Chondrocyte (in vitro differentiated cells): ENCODE data around the gene ABHD17A. TPM values are rescaled to one million over a fixed set of nuclear protein-coding genes. Genes with fewer than 3 reads are reported as not detected.

Experiments used
- DNase-seq: peaks from one replicate; pipeline ENCODE4 v3.0.0; 2021; ENCODE audit warnings: mixed read lengths, low spot score
- H3K27ac Mint-ChIP-seq: one replicate; pipeline ENCODE4 v1.8.0; 2021; ENCODE audit warnings: mild to moderate bottlenecking, moderate library complexity, mixed read lengths; ENCODE audit not compliant: unreplicated experiment
- H3K27me3 Mint-ChIP-seq: 2 replicates; pipeline ENCODE4 v1.8.0; 2021; ENCODE audit warnings: low read depth, mixed read lengths
- H3K36me3 Mint-ChIP-seq: 2 replicates; pipeline ENCODE4 v1.8.0; 2021; ENCODE audit warnings: low read depth, mixed read lengths
- H3K4me1 Mint-ChIP-seq: 2 replicates; pipeline ENCODE4 v1.8.0; 2021; ENCODE audit warnings: low read depth, mild to moderate bottlenecking, mixed read lengths
- H3K4me3 Mint-ChIP-seq: one replicate; pipeline ENCODE4 v1.8.0; 2021; ENCODE audit warnings: mild to moderate bottlenecking, moderate library complexity, mixed read lengths; ENCODE audit not compliant: unreplicated experiment
- H3K9me3 Mint-ChIP-seq: 2 replicates; pipeline ENCODE4 v1.8.0; 2021; ENCODE audit warnings: low read depth, mixed read lengths
- total RNA-seq: library from RNA; stranded (reverse); gene quantifications from 3 replicates; pipeline ENCODE4 v1.2.1, GENCODE V29; 2021
- TF ChIP-seq, protein P1 (sequence below): fragments of 200-600 bp; sonication (generic); IDR thresholded peaks from 2 replicates; pipeline ENCODE4 v1.5.0; 2021; ENCODE audit warnings: antibody characterized with exemption, mild to moderate bottlenecking, moderate library complexity

ABHD17A gene
- total RNA-seq, 1 donor from 2014 or later = 54.6 TPM

DNA sequence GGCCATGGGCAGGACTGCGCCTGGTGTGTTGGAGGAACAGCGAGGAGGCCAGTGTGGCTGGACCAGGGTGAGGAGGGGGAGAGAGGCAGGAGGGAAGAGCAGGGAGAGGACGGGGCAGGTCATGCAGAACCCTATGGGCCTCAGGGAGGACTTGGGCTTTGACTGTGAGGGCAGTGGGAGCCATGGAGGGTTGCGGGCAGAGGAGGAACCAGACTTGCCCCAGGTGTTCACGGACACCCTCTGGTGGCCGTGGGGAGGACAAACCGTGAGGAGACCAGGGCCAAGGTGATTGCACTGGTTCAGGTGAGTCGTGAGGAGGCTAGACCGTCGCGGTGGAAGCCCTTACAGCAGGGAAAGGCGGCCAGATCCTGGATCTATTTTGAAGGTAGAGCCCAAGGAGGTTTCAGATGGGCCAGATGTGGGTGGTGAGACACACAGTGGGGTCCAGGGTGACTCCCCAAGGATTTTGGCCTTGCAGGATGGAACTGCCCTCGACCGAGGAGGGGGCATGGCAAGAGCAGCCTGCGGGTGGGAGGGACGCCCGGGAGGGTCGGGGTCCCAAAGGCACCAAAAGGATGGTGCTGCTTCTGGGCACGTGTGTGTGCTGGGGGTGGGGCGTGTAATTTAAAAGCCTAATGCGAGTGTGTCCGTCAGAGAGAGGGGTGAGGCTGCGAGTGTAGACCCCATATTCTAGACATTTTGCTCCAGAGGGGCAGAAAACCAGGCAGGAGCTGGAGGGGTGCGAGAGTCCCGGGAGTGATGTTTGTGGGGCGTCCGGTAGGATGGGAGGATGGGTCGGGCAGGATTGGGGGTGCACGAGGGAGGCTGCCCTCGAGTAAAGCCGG is 34.3 kb downstream of the ABHD17A start:
- Mint-ChIP-seq H3K27me3 (no peaks in the 10 kb centered on the region), H3K27ac (no peak overlapping the region), H3K9me3 (no peaks in the 10 kb centered on the region), H3K36me3 (no peaks in the 10 kb centered on the region), H3K4me3 (no peak overlapping the region), H3K4me1 (peaks cover 34% of the 10 kb centered on the region)
- DNase-seq = no peak
- TF ChIP-seq, protein P1, sequence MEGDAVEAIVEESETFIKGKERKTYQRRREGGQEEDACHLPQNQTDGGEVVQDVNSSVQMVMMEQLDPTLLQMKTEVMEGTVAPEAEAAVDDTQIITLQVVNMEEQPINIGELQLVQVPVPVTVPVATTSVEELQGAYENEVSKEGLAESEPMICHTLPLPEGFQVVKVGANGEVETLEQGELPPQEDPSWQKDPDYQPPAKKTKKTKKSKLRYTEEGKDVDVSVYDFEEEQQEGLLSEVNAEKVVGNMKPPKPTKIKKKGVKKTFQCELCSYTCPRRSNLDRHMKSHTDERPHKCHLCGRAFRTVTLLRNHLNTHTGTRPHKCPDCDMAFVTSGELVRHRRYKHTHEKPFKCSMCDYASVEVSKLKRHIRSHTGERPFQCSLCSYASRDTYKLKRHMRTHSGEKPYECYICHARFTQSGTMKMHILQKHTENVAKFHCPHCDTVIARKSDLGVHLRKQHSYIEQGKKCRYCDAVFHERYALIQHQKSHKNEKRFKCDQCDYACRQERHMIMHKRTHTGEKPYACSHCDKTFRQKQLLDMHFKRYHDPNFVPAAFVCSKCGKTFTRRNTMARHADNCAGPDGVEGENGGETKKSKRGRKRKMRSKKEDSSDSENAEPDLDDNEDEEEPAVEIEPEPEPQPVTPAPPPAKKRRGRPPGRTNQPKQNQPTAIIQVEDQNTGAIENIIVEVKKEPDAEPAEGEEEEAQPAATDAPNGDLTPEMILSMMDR = peak; percentile 22

- no peak overlapping the region for H3K4me3 Mint-ChIP-seq
- H3K9me3 Mint-ChIP-seq = no peaks in the 10 kb centered on the region
- no peak for DNase-seq
- peaks cover 28% of the 10 kb centered on the region for H3K4me1 Mint-ChIP-seq
- no peak overlapping the region for H3K27ac Mint-ChIP-seq
- TF ChIP-seq, protein P1 = no peak
- H3K27me3 Mint-ChIP-seq = no peaks in the 10 kb centered on the region
- no peaks in the 10 kb centered on the region for H3K36me3 Mint-ChIP-seq
These were observed 35.4 kb downstream of the ABHD17A start for GRCh38 chr19:1849886-1850398.

DNA sequence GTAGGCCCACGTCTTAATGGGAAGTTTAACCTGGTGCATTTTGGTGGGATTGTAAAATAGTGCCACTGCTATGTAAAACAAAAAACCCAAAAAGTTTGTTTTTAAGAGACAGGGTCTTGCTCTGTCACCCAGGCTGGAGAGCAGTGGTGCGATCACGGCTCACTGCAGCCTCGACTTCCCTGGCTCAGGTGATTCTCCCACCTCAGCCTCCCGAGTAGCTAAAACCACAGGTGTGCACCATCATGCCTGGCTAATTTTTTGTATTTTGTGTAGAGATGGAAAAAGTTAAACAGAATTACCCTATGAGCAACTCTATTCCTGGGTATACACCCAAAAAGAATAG is 36.2 kb downstream of the ABHD17A start:
- peak overlapping the region; percentile 68 for H3K27ac Mint-ChIP-seq
- no peak overlapping the region for H3K4me3 Mint-ChIP-seq
- H3K36me3 Mint-ChIP-seq = no peaks in the 10 kb centered on the region
- DNase-seq = no peak
- no peaks in the 10 kb centered on the region for H3K27me3 Mint-ChIP-seq
- TF ChIP-seq, protein P1 = no peak
- peaks cover 25% of the 10 kb centered on the region for H3K4me1 Mint-ChIP-seq
- no peaks in the 10 kb centered on the region for H3K9me3 Mint-ChIP-seq

- Mint-ChIP-seq H3K4me3 (peak within 1 kb of the TSS; percentile 93), H3K36me3 (no peaks in the 10 kb centered on the region), H3K27ac (peak within 1 kb of the TSS; percentile 98), H3K4me1 (peaks cover 30% of the 10 kb centered on the region), H3K9me3 (no peaks in the 10 kb centered on the region), H3K27me3 (no peaks in the 10 kb centered on the region)
- TF ChIP-seq, protein P1 = peak; percentile 96
- no peak for DNase-seq
These were observed 36.7 kb downstream of the ABHD17A start, which contains the start of gene REXO1 for GRCh38 chr19:1848399-1849131. Gene REXO1 (minus strand): TSS chr19:1848483. CDS start chr19:1848358, 125 bp downstream.

DNA sequence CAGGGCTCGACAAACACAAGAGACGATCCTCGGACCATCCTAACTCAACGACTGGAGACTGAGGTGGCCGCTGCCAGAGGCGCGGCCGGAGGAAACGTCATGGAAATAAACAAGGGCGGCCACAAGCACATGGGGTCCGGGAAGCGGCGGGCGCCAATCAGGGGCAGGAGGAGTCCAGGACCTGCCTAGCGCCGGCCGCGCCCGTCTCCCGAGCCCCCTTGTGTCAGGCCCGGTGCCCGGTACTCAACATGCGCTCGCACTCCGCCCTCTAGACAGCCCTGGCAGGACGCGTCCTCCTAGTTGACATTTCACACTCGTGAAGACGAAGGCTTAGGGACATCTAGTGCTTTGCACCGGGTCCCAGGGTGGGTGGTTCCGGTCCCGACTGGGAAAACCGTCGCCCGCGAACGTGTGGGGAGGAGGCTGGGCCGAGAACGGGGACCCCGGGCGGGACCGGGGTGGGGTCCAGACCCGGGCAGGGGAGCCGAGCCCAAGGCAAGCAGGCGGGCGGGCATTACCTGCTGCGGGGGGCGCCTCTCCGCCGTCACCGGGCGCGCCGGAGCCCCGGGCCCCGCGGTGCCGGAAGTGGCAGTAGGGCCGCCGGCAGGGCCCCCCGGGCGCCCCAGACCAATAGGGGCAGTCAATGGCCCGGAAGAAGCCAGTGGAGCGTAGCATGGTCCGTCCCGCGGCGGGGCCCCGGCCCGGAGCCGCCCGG is 37.5 kb downstream of the ABHD17A start:
- H3K9me3 Mint-ChIP-seq = no peaks in the 10 kb centered on the region
- H3K27ac Mint-ChIP-seq = peak overlapping the region; percentile 98
- H3K27me3 Mint-ChIP-seq = no peaks in the 10 kb centered on the region
- H3K4me3 Mint-ChIP-seq = peak overlapping the region; percentile 93
- TF ChIP-seq, protein P1 = no peak
- DNase-seq = no peak
- H3K4me1 Mint-ChIP-seq = peaks cover 26% of the 10 kb centered on the region
- no peaks in the 10 kb centered on the region for H3K36me3 Mint-ChIP-seq
